HPDE6-E6E7 (cell line): ENCODE results near the gene GBGT1.
"Not testable (repeated sequence)": the region's sequence is repeated elsewhere in the genome, so short reads cannot be mapped to it uniquely, and the experiment has no call there.

Source experiments
- DNase-seq: peaks from one replicate; pipeline ENCODE4 v3.0.0; 2011; ENCODE audit warnings: missing footprints; ENCODE audit errors: extremely low spot score

Gene GBGT1

DNA sequence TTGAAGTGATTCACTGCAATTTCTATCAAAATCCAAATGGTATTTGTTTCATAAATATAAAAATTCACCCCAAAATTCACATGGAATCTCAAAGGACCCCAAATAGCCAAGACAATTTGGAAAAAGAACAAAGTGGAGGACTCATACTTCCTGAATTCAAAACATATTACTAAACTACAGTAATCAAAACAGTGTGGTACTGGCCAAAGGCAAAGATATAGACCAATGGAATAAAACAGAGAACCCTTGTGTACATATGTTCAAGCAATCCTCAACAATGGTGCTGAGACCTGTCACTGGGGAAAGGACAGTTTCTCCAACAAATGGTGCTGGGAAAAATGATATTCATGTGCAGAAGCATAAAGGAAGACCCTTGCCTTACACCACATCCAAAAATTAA, 31.3 kb upstream of the GBGT1 start:
- no peak for DNase-seq

DNA sequence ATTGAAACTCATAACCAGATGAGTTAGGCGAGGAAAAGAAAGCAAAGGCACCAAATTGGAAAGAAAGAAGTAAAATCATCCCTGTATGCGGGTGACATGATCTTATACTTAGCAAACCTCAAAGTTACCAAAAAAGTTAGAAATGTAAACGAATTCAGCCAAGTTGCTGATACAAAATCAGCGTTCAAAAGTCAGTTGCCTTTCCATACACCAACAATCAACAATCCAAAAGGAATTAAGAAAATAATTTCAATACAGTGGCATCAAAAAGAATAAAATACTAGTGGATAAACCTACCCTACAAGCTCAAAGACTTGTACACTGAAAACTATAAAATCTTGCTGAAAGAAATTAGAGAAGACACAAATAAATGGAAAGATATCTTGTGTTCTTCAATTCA, 30.9 kb upstream of the GBGT1 start:
- DNase-seq, result no peak

DNA sequence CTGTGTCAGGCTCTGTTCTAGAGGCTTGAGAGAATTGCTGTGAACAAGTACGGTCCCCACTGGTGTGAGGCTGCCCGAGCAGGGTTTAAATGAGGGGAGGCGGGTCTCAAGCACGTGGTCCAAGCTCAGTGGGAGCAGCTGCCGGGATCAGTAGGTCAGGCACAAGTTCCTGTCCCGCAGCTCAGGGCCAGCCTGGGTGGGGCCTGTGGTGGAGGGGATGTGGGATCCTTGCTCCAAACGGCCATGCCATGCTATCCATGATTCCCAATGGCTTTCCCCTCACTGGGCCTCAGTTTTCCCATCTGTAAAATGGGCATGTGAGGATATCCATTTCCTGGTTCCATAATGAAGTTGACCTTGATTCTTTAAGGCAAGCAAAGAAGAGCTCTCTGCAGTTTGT, 28.3 kb upstream of the GBGT1 start:
- no peak for DNase-seq

DNA sequence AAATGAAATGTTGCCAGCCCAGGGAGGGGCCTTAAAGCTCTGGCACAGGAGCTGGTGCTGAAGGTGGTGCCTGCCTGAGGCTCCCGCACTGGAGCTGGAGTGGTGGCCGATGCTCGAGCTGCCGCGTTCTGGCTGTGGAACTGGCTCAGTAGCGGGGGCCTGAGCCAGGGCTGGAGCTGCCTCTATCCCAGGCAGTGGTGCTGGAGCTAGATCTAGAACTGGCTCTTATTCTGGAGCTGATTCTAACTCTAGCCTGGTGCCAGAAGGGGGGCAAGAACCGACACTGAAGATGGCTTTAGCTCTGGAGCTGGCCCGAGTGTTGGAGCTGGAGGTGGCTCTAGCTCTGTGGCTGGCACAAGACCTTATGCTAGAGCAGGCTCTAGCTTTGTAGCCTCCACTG, 26.1 kb upstream of the GBGT1 start:
- DNase-seq, result no peak

- no peak for DNase-seq
Measured at GRCh38 chr9:133188843-133189180, 25.1 kb upstream of the GBGT1 start.

GRCh38 chr9:133188006-133188842, 24.5 kb upstream of the GBGT1 start:
- DNase-seq, result peak; percentile 44

DNA sequence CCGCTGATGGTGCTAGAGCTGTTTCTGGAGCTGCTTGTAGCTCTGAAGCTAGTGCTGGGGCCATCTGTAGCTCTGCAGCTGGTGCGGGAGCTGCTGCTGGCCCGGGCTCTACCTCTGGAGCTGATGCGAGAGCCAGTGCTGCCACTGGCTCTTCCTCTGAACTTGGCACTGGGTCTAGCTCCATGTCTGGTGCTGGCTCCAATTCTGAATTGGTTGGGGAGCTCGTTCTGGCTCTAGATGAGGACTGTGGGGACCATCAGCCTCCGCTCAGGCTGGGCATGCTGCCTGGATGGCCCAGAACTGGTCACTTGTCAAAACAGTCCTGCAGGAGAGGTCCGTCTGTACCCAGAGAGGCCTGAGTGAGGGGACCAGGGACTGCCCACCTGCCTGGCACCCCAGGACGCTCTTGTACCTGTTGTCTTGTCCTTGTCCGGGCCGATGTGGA, 23.9 kb upstream of the GBGT1 start:
- DNase-seq, result no peak

DNA sequence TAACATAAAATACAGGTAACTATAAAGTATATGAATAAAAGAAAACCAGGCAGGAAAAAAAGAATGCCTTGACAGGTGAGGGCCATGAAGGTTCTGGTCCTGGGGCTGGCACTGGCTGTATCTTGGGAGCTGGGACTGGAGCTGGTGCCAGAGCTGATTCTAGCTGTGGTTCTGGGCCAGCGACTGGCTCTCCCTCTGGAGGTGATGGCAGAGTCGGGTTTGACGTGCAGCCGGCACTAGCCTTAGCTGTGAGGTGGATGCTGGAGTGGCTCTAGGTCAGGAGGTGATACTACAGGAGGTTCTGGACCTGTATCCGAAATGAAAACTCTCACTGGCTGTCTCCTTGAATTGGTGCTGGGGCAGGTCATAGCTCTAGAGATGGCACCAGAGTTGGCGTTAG, 23.0 kb upstream of the GBGT1 start:
- DNase-seq, result no peak

GRCh38 chr9:133184971-133185370, 21.3 kb upstream of the GBGT1 start:
- peak; percentile 56 for DNase-seq

- no peak for DNase-seq
Measured at GRCh38 chr9:133182151-133182550, 18.4 kb upstream of the GBGT1 start.

DNA sequence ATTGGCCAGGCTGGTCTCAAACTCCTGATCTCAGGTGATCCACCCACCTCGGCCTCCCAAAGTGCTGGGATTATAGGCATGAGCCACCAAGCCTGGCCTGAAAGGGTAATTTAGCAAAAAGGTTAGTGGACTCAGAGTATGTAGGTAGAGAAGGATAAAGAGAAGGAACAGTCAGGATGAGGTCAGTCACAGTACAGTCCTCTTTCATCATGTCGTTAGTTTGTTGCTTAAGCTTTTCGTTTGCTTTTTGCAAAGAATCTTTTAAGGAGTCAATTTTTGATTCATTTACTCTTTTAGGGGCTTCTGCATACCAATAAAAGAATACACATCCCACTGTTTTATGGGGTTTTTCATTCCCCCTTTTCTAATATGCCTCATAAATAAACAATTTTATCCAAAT, 17.8 kb upstream of the GBGT1 start:
- no peak for DNase-seq

DNA sequence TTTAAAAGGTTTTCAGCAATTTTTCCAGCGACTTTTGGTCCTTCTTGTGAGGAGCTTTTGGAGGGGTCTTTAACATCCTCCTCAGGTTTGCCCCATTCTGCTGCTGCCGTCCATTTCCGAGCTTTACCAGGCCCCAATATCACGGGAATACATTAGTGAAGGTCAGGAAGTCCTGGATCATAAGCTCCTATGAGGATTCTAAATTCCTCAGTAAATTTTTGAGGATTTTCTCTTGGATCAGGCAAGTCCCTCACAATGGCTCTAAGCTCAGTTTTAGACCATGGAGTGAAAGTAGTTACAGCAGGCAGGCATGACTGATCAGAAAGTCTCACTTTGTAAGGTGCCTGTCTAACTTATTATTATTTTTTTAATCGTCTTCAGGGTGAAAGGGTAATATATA, 17.2 kb upstream of the GBGT1 start:
- no peak for DNase-seq

GRCh38 chr9:133173056-133173455, 9.3 kb upstream of the GBGT1 start:
- DNase-seq, result no peak

DNA sequence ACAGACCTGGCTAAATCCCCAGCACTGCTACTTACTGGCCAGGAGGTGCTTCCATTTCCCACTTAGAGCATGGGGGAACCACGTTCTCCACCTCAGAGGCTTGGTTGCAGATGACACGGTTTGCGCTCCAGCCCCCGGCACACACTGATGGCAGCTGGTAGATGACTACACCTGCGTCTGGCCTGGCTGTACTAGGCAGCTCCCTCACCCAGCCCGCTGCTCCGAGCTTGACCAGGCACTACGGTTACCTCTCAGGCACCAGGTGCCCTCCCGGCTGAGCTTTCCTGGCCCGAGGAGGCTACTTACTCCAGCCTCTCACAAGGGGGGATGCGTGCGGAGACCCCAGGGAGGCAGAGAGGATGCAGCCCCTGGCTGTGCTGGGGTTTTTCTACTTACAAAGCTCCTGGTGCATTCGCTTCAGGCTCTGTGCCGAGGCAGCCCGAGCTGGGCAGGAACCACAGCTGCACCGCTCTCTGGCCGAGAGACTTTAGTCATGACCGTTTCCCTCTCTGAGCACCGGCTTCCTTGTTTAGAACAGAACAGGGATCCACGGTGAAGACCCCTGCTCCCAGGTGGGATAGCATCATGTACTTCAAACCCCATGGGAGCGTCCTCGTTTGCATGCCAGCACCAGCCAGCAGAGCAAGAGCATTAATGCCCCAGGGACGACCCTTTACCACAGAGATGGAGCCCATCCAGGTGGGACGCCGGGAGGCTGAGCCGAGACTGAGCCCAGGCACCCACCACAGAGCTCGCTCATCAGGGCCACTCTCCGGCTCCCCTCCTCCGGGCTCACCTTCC, 7.6 kb upstream of the GBGT1 start:
- no peak for DNase-seq

DNA sequence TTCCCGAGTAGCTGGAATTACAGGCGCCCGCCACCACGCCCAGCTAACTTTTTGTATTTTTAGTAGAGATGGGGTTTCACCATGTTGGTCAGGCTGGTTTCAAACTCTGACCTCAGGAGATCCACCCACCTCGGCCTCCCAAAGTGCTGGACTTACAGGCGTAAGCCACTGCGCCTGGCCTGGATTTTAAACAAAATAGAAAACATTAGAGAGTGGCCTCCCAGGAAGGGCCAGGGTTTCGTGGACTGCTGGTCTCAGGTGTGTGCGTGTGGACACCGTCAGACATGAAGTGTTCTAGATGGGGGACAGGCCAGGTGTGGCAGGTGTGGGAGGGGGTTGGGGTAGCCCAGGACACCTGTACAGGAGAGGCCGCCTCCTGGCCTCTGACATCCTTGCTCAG, 7.0 kb upstream of the GBGT1 start:
- DNase-seq, result no peak

- not testable (repeated sequence) for DNase-seq
Measured at GRCh38 chr9:133169687-133170086, 6.0 kb upstream of the GBGT1 start.

GRCh38 chr9:133169102-133169501, 5.4 kb upstream of the GBGT1 start:
- no peak for DNase-seq

GRCh38 chr9:133168432-133168831, 4.7 kb upstream of the GBGT1 start:
- DNase-seq, result no peak

DNA sequence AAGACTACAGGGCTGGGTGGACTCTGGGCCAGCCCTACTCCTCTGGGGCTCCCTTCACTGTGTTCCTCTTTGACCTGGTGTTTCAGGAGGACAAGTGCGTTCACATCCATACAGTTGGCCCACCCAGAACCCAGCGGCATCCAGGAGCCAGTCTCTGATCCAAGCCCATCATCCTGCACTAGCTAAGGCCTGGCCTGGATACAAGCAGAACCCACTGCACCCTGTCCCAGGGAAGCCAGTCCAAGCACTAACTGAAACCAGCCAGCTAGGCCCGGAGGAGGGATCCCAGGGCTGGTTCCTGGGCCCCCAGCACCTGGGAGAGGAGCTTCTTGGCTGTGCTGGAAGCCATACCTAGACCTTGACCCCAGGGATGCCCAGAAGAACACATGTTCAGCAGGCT, 4.1 kb upstream of the GBGT1 start:
- no peak for DNase-seq

- no peak for DNase-seq
Measured at GRCh38 chr9:133167096-133167730, 3.5 kb upstream of the GBGT1 start.

DNA sequence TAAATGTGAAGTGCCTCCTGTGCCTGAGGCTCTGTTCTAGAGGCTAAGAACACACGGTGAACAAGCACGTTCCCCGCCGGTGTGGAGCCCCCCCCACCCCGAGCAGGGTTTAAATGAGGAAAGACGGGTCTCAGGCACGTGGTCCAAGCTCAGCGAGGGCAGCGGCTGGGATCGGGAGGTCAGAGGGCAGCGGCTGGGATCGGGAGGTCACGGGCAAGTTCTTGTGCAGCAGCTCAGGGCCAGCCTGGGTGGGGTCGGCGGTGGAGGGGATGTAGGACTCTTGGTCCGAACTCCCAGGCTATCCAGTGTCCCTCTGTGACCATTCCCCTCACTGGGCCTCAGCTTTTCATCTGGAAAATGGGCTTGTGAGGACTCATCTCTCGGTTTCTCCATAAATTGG, 2.7 kb upstream of the GBGT1 start:
- no peak for DNase-seq

DNA sequence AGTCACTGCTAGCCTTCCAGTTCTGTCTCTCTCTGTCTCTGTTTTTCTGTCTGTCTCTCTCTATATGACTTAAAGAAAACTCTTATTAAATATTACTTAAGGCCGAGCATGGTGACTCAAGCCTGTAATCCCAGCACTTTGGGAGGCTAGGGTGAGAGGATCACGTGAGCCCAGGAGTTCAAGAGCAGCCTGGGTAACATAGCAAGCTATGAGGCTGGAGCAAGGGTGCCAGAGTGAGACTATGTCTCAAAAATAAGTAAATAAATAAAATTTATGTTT, 1.7 kb upstream of the GBGT1 start:
- DNase-seq, result no peak

DNA sequence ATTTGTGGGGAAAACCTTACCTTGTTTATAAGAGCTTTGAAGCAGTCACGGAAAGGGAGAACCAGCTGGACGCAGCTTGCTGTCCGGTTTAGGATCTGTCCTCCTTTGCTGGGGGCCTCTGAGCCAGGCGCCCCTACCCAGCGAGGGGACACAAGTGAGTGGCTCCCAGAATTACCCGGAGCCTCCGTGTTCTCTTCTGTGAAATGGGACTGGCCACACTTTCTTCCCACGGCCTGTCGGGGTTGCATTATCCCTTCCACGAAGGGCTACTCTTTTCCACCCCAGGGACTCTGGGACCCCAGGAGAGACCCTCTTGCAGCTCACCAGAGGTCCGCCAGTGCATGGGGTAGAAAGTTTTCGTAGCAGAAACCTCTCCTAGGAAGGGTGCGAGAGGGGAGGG, 477 bp upstream of the GBGT1 start:
- no peak for DNase-seq
